GM13976 (cell line): Measurements from ENCODE around the gene TMEM215.
"Not testable (repeated sequence)": the region's sequence is repeated elsewhere in the genome, so short reads cannot be mapped to it uniquely, and the experiment has no call there.

Source experiments
- DNase-seq: peaks from one replicate; pipeline ENCODE4 v3.0.0; 2012; ENCODE audit warnings: low spot score
- in situ Hi-C: fragments of 300-500 bp; cut with MboI; formaldehyde crosslinking; loops from one replicate; pipeline ENCODE4 v1.12.0; 2022; ENCODE audit warnings: low sequenced_read_pairs, mixed read lengths, inconsistent platforms; ENCODE audit not compliant: unreplicated experiment
- TF ChIP-seq, protein P1 (sequence below): IDR thresholded peaks from 2 replicates; pipeline ENCODE4 v1.5.1; 2012; ENCODE audit warnings: borderline replicate concordance, mild to moderate bottlenecking; ENCODE audit not compliant: insufficient read depth; ENCODE audit errors: extremely low read depth, missing control alignments, control extremely low read depth

TMEM215 gene

DNA sequence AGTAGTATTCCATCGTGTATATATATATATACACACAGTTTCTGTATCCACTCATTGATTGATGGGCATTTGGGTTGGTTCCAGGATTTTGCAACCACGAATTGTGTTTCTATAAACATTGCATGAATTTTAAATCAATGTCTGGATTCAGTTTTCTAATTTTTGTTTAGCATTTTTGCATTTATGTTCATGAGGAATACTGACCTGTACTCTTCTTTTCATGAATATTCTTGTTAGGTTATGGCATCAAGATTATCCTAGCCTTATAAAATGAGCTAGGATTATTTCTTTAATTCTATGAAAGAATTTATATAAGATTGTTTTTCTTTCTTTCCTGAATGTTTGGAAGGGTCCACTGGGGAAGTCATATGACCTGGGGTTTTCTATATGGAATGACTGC lies 35.3 kb upstream of the TMEM215 start:
- no peak for DNase-seq
- TF ChIP-seq, protein P1, sequence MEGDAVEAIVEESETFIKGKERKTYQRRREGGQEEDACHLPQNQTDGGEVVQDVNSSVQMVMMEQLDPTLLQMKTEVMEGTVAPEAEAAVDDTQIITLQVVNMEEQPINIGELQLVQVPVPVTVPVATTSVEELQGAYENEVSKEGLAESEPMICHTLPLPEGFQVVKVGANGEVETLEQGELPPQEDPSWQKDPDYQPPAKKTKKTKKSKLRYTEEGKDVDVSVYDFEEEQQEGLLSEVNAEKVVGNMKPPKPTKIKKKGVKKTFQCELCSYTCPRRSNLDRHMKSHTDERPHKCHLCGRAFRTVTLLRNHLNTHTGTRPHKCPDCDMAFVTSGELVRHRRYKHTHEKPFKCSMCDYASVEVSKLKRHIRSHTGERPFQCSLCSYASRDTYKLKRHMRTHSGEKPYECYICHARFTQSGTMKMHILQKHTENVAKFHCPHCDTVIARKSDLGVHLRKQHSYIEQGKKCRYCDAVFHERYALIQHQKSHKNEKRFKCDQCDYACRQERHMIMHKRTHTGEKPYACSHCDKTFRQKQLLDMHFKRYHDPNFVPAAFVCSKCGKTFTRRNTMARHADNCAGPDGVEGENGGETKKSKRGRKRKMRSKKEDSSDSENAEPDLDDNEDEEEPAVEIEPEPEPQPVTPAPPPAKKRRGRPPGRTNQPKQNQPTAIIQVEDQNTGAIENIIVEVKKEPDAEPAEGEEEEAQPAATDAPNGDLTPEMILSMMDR: no peak
- in situ Hi-C loops: no loop called here

DNA sequence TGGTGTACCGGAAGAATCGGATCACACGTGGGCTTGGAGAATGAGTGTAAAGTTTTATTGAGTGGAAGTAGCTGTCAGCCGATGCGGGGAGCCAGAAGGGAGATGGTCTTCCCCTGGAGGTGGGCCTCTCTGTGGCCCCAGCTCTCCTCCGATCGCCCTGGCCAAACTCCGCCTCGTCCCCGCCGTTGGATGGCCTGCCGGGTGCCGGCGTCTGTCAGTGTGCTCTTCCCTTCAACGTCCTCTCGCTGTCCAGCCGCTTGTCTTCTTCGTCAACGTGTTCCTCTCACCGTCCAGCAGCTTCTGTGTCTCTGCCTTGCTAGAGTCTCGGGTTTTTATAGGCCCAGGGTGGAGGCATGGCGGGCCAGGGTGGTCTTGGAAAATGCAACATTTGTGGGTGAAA lies 27.6 kb upstream of the TMEM215 start:
- no peak for DNase-seq
- TF ChIP-seq, protein P1: no peak
- in situ Hi-C loops: no loop called here

DNA sequence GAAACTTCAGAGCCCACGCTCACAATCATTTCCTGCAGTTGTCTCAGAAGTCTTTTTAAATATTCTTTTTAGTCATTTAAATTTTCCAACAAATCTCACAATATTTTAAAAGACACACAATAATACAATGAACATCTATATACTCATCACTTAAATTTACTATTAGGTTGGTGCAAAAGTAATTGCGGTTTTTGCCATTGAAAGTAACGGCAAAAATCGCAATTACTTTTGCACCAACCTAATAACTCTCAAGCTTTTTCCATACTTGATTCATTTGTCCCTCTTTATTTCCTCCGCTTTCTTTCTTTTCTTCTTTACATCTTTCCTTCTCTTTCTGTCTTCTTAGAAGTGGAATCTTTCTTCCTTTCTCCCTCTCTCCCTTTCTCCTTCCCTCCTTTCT lies 19.2 kb upstream of the TMEM215 start:
- no peak for DNase-seq
- in situ Hi-C loops: no loop called here
- TF ChIP-seq, protein P1: no peak

DNA sequence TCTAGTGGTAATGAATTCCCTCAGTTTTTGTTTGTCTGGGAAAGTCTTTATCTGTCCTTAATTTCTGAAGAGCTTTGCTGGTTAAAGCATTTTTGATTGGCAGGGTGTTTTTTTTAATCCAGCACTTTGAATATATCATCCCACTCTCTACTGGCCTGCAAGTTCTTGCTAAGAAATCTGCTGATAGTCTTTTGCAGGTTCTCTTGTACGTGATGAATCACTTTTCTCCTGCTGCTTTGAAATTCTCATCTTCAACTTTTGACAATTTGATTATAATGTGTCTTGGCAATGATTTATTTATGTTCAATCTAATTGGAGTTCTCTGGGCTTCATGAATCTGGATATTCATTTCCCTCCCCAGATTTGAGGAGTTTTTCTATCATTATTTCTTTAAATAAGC lies 8.1 kb upstream of the TMEM215 start:
- TF ChIP-seq, protein P1: no peak
- in situ Hi-C loops: no loop called here
- no peak for DNase-seq

DNA sequence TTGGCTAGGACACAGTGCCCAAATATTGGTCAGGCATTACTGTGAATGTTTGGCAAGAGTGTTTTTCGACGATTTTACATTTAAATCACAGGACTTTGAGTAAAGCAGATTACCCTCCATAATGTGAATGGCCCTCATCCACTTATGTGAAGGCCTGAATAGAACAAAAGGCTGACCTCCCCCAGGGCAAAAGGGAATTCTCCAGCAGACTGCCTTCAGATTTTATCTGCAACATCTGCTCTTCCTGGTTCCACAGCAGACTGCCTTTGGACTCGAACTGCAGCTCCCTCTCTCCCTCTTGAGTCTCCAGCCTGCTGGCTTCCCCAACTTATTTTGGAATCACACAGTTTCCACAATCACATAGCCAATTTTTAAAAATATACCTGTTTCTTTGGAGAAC lies 7.1 kb upstream of the TMEM215 start:
- in situ Hi-C loops: no loop called here
- DNase-seq: no peak
- TF ChIP-seq, protein P1: no peak

DNA sequence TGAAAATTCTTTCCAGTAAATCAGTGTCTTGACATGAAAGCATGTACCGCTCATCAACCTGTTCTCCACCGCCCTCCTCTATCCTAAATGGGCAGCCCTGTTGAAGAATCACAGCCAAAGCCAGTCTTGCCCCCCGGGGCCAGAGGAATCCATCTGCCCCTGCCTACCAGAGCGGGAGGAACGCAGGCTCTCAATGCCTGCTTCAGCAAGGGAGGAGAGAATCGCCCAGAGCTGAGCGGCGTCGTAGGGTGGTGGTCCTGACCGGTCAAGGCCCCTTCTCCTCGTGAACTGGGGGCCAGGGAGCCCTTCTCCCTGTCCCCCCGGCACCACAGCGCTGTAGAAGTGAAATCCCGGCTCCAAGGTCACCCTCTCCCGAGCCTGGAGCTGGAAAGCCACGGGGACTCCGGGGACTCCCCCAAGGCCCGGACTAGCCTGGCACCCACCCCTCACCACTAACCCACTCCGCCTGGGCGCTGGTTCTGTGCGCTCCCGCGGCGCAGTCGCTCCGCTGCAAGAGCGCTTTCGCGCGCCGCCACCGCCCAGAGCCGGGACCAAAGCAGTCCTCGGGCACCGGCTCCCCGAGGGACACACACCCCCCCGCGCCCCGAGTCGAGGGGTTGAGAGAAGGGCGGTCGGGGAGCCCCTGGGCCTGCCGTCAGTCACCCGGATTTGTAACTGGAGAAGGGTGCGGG lies 718 bp upstream of the TMEM215 start:
- in situ Hi-C loops: no loop called here
- TF ChIP-seq, protein P1: no peak

DNA sequence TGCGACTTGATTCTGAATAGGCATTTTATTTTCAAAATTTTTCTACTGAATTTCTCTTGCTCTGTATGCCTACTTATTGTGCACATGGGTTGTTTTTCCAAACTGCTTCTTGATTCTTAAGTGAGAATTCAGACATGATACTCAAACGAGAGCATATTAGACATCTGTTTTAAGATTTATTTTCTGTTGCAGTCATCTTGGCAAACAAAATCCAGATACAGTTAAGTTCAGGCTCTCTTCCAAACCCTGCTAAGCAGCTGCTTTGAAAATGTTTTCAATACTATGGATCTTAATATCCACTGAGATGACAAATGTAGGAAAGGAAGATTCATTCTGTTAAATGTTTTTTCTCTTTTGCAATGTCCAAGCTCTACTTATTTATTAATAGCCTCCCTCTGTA lies 4.5 kb downstream of the TMEM215 start:
- DNase-seq: no peak
- TF ChIP-seq, protein P1: no peak
- in situ Hi-C loops: no loop called here

More for the DNA sequence above, 718 bp upstream of the TMEM215 start:
- DNase-seq: no peak

DNA sequence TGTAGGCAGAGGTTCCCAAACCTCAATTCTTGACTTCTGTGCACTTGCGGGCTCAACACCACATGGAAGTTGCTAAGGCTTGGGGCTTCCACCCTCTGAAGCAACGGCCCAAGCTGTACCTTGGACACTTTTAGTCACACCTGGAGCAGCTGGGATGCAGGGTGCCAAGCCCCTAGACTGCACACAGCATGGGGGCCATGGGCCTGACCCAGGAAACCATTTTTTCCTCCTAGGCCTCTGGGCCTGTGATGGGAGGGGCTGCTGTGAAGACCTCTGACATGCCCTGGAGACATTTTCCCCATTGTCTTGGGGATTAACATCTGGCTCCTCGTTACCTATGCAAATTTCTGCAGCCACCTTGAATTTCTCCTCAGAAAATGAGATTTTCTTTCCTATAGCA lies 12.7 kb downstream of the TMEM215 start:
- DNase-seq, in situ Hi-C loops: not testable (repeated sequence)
